GM12892 (cell line): Measurements from ENCODE around the gene CALML5.

Source experiments
- DNase-seq: peaks from one replicate; pipeline ENCODE4 v3.0.0; 2011; ENCODE audit not compliant: insufficient read length
- FAIRE-seq: peaks from 2 replicates; lab custom pipeline; 2011; peaks lifted over from hg19 to GRCh38; lab: Jason Lieb, UNC
- POLR2A ChIP-seq: IDR thresholded peaks from 2 replicates; pipeline ENCODE4 v1.6.1; 2011; ENCODE audit warnings: low read depth, low read length, control low read depth
- POLR2AphosphoS5 ChIP-seq: IDR thresholded peaks from 2 replicates; pipeline ENCODE4 v1.6.1; 2011; ENCODE audit warnings: low read depth, low read length, control low read depth
- TAF1 ChIP-seq: IDR thresholded peaks from 2 replicates; pipeline ENCODE4 v1.6.1; 2011; ENCODE audit warnings: low read depth, mild to moderate bottlenecking, control low read depth, low read length, borderline replicate concordance

CALML5 gene

GRCh38 chr10:5460468-5461202 is 38.7 kb downstream of the CALML5 start:
- TF ChIP-seq TAF1 = no peak
- no peak for TF ChIP-seq POLR2AphosphoS5
- TF ChIP-seq POLR2A = no peak
- DNase-seq (no peak), FAIRE-seq (no peak)

GRCh38 chr10:5458949-5459747 is 40.2 kb downstream of the CALML5 start:
- FAIRE-seq = no peak
- DNase-seq = no peak

GRCh38 chr10:5458425-5458824 is 40.9 kb downstream of the CALML5 start:
- no peak for TF ChIP-seq TAF1
- FAIRE-seq (no peak), DNase-seq (no peak)

More at GRCh38 chr10:5458949-5459747, 40.2 kb downstream of the CALML5 start:
- TF ChIP-seq POLR2AphosphoS5 (no peak), POLR2A (no peak), TAF1 (no peak)

DNA sequence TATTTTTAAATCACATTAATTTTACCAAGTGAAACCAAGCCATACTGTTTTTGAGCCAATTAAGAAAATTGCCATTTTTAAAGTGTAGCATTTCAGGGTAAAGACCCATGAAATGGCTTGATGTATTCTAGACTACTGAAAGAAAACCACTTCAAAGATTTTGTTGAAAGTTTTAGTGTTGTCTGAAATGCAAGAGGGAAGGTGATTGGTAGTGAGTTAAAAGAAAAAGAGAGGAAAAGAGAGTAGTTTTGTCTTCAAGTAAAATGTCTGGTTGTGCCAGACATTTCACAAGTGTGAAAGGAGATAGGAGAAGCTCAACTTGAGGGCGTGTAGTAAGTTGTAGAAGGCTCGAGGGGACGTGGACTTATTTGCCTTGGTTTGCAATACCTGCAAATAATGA is 41.6 kb downstream of the CALML5 start:
- FAIRE-seq (no peak), DNase-seq (no peak)
- TF ChIP-seq POLR2AphosphoS5 (no peak), POLR2A (no peak), TAF1 (no peak)

- TF ChIP-seq POLR2AphosphoS5 (no peak), TAF1 (no peak), POLR2A (no peak)
- FAIRE-seq (no peak), DNase-seq (no peak)
Measured at GRCh38 chr10:5456563-5456962, 42.8 kb downstream of the CALML5 start.

GRCh38 chr10:5453749-5454489 is 45.5 kb downstream of the CALML5 start:
- TF ChIP-seq TAF1 (no peak), POLR2A (no peak), POLR2AphosphoS5 (no peak)
- FAIRE-seq (no peak), DNase-seq (no peak)

GRCh38 chr10:5450605-5451384 is 48.6 kb downstream of the CALML5 start:
- TF ChIP-seq POLR2A (no peak), POLR2AphosphoS5 (no peak), TAF1 (no peak)
- DNase-seq (no peak), FAIRE-seq (no peak)

GRCh38 chr10:5449823-5450222 is 49.5 kb downstream of the CALML5 start:
- FAIRE-seq (no peak), DNase-seq (no peak)
- TF ChIP-seq TAF1 (no peak), POLR2A (no peak)

DNA sequence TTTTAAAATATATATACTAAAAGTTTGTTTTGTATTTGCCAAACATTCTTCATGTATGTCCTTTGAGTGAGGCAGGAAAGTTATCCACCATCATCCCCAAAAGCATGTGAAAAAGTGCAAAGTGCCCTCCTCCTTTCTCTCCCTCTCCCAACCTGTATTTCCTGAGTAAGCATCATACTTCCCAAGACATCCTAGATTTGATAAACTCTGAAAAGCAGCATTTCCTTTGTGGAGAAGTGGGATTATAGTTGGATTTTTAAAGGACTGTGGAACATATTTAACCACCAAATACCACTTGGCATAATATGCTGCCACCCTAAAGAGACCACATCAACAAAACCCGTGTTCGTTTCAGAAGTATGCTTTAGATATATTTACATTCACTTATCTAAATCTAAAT is 50.1 kb downstream of the CALML5 start:
- FAIRE-seq (no peak), DNase-seq (no peak)
- TF ChIP-seq TAF1 (no peak), POLR2A (no peak), POLR2AphosphoS5 (no peak)
